ENCODE results near the gene HMCN1.

HMCN1 gene

DNA sequence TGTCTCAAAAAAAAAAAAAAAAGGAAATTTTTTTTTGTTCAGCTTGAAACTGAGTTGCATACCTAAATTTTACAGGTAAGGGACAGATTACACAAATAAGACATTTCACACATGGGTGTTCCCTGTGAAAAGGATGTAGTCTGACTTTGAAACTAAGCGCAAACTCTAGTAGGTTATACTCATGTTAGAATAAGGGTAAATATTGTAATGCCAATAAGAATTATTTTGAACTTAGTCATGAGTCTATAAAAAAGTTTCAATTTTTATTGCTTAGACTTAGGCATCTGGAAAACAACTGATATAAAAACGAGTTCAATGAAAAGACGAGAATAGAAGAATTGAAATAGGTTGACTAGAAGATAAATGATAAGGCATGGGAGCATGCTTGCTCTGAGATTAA lies 122.3 kb downstream of the HMCN1 start:
- in situ Hi-C loops (cut with MboI; ENCODE audit: low pct_unique_long_range_greater_than_20kb, low sequenced_read_pairs, unreplicated experiment) = no loop called here
- TF ChIP-seq, protein P1, sequence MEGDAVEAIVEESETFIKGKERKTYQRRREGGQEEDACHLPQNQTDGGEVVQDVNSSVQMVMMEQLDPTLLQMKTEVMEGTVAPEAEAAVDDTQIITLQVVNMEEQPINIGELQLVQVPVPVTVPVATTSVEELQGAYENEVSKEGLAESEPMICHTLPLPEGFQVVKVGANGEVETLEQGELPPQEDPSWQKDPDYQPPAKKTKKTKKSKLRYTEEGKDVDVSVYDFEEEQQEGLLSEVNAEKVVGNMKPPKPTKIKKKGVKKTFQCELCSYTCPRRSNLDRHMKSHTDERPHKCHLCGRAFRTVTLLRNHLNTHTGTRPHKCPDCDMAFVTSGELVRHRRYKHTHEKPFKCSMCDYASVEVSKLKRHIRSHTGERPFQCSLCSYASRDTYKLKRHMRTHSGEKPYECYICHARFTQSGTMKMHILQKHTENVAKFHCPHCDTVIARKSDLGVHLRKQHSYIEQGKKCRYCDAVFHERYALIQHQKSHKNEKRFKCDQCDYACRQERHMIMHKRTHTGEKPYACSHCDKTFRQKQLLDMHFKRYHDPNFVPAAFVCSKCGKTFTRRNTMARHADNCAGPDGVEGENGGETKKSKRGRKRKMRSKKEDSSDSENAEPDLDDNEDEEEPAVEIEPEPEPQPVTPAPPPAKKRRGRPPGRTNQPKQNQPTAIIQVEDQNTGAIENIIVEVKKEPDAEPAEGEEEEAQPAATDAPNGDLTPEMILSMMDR (IDR thresholded peaks at IDR 0.05; ENCODE audit: extremely low read depth, insufficient read depth, missing control alignments) = no peak
- no peak for DNase-seq (ENCODE audit: low spot score)

DNA sequence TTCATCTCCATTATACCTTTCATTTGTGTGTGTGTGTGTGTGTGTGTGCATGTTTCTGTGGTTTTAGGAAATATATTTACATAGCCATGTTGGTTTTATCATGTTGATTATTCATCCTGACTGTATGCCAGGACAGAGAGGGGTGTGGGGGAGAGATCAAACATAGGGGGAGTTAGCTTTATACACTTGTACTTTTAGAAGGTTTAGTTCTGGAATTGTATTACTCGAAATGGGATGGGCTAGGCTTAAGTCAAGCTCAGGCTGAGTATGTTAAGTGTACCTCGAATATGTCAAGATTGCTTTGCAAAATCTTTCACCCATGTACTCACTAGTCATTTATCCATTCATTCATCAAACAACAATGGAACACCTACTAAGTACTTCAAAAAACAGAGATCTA lies 123.3 kb downstream of the HMCN1 start:
- TF ChIP-seq, protein P1 (IDR thresholded peaks at IDR 0.05; ENCODE audit: extremely low read depth, insufficient read depth, missing control alignments) = no peak
- DNase-seq (ENCODE audit: low spot score) = no peak
- in situ Hi-C loops (cut with MboI; ENCODE audit: low pct_unique_long_range_greater_than_20kb, low sequenced_read_pairs, unreplicated experiment) = no loop called here

DNA sequence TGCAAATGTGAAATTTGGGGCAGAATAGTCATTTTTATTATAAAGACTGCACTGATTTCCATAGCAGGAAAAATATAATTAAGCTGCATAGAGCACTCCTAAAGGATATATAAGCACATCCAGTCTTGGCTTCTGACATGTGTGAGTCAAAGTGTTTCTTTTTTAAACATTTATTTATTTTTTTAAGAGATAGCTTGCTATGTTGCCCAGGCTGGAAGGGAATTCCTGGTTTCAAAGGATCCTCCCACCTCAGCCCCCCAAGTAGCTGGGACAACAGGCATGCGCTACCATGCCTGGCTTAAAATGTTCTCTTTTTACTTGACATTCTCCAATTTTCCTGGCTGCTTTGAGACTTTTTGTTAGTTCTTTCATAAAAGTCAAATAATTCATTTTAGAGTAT lies 126.1 kb downstream of the HMCN1 start:
- TF ChIP-seq, protein P1 (IDR thresholded peaks at IDR 0.05; ENCODE audit: extremely low read depth, insufficient read depth, missing control alignments) = no peak
- in situ Hi-C loops (cut with MboI; ENCODE audit: low pct_unique_long_range_greater_than_20kb, low sequenced_read_pairs, unreplicated experiment) = no loop called here
- no peak for DNase-seq (ENCODE audit: low spot score)

DNA sequence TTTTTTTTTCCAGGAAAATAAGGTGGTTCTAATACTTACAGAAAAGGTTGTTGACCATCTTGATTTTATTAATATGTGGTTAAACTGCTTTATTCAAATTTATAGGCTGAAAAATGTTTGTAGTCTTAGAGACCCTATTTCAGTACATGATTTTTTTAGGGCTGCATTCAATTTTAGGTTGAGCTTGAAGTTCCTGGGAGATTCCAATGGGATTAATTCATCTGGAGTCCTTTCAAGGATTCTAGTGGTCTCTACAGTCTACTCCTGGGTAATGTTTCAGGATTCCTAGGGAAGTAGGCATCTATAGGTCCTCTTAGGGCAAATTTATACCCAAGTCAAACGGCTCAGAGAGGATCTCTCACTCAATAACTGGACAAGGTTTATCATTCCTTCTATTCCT lies 126.7 kb downstream of the HMCN1 start:
- in situ Hi-C loops (cut with MboI; ENCODE audit: low pct_unique_long_range_greater_than_20kb, low sequenced_read_pairs, unreplicated experiment) = no loop called here
- TF ChIP-seq, protein P1 (IDR thresholded peaks at IDR 0.05; ENCODE audit: extremely low read depth, insufficient read depth, missing control alignments) = no peak
- no peak for DNase-seq (ENCODE audit: low spot score)

DNA sequence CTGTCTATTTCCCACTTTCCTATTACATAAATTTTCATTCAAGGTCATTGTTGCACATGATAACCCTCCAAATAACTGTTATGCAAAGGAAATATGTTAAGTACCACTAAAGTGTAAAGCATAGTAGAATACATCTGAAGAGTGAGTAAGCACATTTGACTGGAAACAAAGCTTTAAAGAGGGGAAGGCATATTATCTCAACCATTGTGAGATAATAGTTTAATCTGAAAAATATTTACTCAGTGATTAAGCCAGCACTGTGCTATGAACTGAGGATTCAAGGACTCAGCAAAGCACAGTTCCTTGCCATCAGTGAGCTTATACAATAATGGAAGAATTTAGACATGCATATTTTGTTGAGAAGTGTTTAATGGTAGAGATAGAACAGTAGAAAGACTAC lies 127.4 kb downstream of the HMCN1 start:
- TF ChIP-seq, protein P1 (IDR thresholded peaks at IDR 0.05; ENCODE audit: extremely low read depth, insufficient read depth, missing control alignments) = no peak
- no peak for DNase-seq (ENCODE audit: low spot score)
- in situ Hi-C loops (cut with MboI; ENCODE audit: low pct_unique_long_range_greater_than_20kb, low sequenced_read_pairs, unreplicated experiment) = no loop called here

DNA sequence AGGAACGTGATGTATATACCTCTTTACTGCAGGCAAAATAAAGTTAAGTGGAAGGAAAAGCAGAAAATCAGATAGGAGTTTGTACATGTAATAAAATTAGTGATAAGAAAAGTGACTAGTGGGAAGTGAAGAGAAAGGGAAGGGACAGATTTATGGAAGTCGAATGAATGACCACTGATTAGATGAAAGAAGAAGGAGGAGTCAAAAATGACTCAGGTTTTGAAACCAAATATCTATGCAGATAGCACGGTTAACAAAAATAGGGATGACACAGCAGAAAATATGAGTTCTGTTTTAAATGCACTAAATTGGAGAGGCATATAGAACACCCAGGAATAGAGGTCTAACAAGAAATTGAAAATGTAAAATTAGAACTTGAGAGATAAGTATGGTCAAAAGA lies 128.0 kb downstream of the HMCN1 start:
- TF ChIP-seq, protein P1 (IDR thresholded peaks at IDR 0.05; ENCODE audit: extremely low read depth, insufficient read depth, missing control alignments) = no peak
- DNase-seq (ENCODE audit: low spot score) = no peak
- in situ Hi-C loops (cut with MboI; ENCODE audit: low pct_unique_long_range_greater_than_20kb, low sequenced_read_pairs, unreplicated experiment) = no loop called here

DNA sequence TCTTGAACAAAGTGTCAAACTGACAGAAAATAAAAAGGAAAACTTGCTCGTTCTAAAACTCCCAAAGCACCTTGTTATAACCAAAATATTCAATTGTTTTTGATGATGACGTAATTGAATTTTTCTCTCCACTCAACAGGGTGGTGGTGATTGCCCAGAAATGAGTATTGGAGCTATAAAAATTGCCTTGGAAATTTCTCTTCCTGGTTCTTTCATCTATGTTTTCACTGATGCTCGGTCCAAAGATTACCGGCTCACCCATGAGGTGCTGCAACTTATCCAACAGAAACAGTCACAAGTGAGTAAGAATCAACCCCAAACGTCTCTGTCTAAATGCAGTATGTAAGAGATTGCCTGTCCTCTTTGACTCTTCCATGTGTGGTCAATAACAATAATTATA lies 130.1 kb downstream of the HMCN1 start:
- in situ Hi-C loops (cut with MboI; ENCODE audit: low pct_unique_long_range_greater_than_20kb, low sequenced_read_pairs, unreplicated experiment) = no loop called here
- TF ChIP-seq, protein P1 (IDR thresholded peaks at IDR 0.05; ENCODE audit: extremely low read depth, insufficient read depth, missing control alignments) = no peak
- no peak for DNase-seq (ENCODE audit: low spot score)

Data from GM13977 (cell line).